ENCODE measurements around the gene RGS6.

The RGS6 gene

DNA sequence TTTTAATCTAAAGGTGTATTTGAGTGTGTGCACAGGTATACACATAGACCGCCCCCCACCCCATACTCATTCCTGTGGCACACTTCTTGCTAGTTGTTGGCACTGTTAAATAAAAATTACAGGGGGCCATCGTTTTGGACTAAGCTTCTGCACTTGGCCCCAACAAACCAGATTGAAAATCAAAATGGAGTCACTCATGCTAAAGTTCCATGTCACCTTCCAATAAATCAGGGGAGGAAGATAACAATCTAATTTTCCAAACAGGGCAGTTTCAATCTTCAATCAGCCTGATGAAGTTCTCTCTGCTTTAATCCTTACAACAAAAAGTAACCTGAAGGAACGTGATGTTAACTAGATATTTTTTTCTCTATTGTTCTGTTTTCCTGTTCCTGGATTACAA lies 78.2 kb downstream of the RGS6 start:
- TF ChIP-seq, protein P1, sequence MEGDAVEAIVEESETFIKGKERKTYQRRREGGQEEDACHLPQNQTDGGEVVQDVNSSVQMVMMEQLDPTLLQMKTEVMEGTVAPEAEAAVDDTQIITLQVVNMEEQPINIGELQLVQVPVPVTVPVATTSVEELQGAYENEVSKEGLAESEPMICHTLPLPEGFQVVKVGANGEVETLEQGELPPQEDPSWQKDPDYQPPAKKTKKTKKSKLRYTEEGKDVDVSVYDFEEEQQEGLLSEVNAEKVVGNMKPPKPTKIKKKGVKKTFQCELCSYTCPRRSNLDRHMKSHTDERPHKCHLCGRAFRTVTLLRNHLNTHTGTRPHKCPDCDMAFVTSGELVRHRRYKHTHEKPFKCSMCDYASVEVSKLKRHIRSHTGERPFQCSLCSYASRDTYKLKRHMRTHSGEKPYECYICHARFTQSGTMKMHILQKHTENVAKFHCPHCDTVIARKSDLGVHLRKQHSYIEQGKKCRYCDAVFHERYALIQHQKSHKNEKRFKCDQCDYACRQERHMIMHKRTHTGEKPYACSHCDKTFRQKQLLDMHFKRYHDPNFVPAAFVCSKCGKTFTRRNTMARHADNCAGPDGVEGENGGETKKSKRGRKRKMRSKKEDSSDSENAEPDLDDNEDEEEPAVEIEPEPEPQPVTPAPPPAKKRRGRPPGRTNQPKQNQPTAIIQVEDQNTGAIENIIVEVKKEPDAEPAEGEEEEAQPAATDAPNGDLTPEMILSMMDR (IDR thresholded peaks at IDR 0.05) = no peak

DNA sequence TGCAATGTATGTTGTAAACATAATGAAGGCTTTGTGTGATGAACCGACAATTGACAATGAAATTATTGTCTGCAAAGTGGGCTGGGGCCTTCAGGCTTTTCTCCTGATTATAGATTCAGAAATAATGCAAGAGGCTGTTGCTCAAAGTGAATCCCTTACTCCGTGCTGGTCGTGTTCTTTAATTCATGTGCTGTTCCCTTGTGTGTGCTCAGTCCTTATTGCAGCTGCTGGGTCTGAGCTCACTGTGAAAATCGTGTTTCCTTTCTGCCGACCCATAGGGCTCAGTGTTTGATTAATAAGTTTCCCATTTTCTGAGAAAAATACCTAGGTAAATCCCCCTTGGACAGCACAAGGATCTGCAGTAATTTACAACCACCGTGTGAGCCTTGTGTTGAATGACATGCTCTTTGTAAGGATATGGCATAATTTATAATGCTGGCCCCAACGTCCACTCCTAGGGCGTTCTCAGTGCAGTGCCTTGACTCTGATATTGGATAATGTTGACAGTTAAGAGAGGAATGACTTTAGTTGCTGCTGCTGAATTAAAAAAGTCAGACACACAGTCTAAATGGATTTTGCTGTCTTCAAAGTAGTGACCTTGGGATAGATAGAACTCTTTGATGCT lies 81.6 kb downstream of the RGS6 start:
- TF ChIP-seq, protein P1 (IDR thresholded peaks at IDR 0.05) = no peak

DNA sequence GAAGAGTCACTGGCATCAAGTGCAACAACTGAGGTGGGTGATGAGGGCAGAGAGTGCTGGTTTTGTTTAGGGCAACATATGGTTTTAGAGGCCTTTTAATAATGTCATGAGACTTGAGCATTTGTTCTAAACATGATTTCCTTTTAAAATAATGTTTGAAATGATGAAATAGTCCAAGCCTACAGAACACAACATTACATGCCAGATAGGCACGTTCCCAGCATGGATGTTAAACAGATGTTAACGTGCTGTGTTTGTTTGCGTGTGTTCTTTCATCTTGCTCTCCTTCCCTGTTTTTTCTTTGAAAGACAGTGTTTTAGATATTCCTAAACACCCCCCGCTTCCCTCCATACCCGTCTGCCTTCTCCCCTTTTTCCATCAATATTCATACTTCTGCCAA lies 82.3 kb downstream of the RGS6 start:
- TF ChIP-seq, protein P1 (IDR thresholded peaks at IDR 0.05) = no peak

DNA sequence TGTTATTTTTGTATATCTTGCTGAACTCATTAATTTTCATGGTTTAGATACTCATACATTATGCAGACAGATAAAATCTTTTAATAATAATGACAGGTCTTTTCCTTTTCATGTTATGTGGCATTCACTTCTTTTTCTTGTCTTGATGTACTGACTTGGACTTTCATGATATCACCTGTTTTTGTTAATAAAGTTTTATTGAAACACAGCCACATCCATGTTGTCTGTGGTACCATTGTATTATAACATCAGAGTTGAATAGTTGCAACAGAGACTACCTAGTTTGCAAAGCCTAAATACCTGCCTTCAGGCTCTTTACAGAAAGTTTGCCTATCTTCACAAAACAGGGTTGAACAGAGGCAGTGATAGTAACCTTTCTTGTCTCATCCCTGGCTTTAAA lies 85.1 kb downstream of the RGS6 start:
- TF ChIP-seq, protein P1 (IDR thresholded peaks at IDR 0.05) = no peak

DNA sequence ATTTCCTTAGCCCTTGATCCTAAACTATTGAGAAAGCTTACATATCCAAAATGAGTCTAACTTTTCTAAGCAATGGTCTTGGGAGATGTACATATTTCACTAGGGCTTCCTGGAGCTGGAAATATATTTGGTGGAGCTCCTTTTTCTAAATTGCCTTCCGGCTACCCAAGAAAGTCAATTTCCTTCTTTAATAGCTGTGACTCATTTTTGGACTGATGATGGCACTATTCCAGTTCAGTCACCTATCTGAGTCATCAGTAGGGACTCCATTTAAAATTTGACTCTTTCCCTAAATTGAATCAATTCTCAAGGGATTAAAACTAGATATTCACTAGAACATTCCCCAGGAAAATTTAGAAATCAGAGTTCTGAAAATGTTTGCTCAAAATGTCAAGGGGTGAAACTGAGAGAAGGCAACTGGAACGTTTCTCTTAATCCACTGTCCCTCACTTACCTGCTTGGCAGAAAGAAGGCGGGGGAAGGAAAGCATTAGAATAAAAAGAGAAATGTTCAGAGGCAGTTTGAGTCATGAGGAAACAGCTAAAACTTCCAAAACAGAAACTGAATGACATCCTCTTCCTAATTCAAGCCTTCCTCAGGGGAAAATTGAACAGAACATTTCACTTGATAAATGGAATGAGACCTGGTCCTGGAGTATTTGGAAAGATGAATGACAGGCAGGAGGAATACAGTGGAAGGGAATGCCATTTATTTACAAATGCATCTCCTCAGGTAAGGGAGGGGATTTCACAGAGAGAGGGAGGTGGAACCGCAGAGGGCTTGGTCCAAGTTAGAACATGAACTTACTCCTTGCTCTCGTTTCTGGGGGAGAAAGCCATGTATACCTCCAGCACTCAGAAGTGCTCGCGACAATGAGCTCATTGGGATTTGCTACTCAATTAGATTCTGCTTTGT lies 91.2 kb downstream of the RGS6 start:
- TF ChIP-seq, protein P1 (IDR thresholded peaks at IDR 0.05) = no peak

DNA sequence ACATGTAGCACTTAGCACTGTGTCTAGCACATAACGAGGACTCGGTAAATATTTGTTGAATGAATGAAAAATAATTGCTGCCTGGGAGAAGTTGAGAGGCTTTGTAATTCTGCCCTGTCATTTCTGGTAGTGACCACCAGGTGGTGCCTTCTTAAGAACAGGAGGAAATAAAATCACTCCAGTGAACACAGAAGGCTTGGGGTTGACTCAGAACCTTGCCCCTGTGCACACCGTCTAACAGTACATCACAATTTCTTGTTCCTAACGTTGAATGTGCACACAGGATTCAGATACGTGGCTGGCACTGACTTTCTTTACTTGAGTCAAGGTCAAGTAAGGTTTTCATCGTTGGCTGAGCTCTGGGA lies 91.8 kb downstream of the RGS6 start:
- TF ChIP-seq, protein P1 (IDR thresholded peaks at IDR 0.05) = peak; percentile 71

DNA sequence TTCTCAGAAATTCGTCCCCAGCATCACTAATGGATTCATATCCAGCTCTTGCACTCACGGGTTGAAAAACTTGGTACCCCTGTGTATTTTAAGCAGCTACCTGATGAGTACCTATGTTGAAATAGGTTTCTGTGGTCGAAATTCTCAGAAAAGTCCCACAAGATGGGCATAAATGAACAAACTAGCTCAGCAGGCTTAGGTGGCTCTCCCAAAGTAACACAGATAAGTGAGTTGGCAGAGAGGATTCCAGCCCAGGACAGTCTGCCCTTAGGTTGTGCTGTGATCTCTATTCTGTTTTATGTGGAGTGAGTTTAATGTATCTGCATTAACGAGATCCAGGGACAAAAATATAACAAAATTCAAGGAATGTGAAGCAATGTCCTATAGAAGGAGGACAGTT lies 92.3 kb downstream of the RGS6 start:
- TF ChIP-seq, protein P1 (IDR thresholded peaks at IDR 0.05) = no peak

All from LNCAP (cell line).